AG09319 (cell line): ENCODE data around the gene TMEM248.

Experiments used
- DNase-seq: peaks from one replicate; pipeline ENCODE4 v3.0.0-alpha.2; 2010; ENCODE audit warnings: low read depth; ENCODE audit errors: extremely low read depth
- CTCF ChIP-seq: IDR thresholded peaks from 2 replicates; pipeline ENCODE4 v1.5.1; 2011; ENCODE audit warnings: low read depth, mild to moderate bottlenecking, inconsistent platforms, low read length, moderate library complexity

Gene TMEM248

GRCh38 chr7:66921918-66922486 lies 977 bp downstream of the TMEM248 start:
- no peak for DNase-seq

GRCh38 chr7:66925255-66925654 lies 4.2 kb downstream of the TMEM248 start:
- DNase-seq: no peak
- no peak for TF ChIP-seq CTCF

More at GRCh38 chr7:66921918-66922486, 977 bp downstream of the TMEM248 start:
- no peak for TF ChIP-seq CTCF

- no peak for TF ChIP-seq CTCF
- DNase-seq: no peak
Measured at GRCh38 chr7:66927348-66927948, 6.4 kb downstream of the TMEM248 start.

DNA sequence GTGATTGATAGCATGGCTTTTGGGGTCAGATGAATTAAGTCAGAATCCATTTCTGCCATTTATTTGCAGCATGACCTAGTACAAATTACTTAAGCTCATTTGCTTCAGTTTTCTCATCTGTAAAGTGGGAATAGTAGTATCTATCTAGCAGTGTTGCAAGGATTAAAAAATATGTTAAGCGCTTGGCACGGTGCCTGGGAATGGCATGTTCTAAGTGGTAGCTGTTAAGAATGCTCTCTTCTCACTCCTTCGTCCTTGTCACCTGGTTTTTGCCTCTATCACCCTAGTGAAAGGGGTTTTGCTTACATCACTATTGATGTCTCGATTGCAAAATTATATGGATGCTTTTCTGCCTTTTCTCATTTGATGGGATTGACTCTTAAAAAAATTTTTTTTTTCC lies 7.4 kb downstream of the TMEM248 start:
- no peak for DNase-seq
- TF ChIP-seq CTCF: no peak

DNA sequence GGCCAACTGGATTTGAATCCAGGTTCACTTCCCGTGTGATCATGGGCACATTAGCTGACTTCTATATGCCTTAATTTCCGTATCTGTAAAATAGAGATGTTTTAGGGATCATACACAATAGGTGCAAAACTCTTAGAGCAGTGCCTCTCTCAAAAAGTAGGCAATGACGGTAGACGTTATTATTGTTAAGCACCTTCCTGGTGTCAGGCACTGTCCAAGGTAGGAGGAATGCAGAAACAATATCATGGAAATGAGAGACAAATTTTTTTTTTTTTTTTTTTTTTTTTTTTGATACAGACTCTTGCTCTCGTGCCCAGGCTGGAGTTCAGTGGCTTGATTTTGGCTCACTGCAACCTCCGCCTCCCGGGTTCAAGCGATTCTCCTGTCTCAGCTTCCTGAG lies 8.1 kb downstream of the TMEM248 start:
- DNase-seq: no peak
- no peak for TF ChIP-seq CTCF

DNA sequence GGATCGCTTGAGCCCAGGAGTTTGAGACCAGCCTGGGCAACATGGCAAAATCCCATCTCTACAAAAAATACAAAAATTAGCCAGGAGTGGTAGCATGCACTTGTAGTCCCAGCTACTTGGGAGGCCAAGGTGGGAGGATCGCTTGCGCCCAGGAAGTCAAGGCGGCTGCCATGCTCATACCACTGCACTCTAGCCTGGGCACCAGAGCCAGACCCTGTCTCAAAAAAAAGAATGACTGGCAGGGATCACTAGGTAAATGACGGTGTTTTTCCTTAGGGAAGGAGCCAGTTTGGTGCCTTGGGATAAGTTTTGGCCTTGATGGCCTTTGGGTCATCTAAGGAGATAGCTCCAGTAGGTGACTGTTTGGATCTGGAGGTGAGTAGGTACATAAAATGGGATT lies 8.9 kb downstream of the TMEM248 start:
- no peak for TF ChIP-seq CTCF

DNA sequence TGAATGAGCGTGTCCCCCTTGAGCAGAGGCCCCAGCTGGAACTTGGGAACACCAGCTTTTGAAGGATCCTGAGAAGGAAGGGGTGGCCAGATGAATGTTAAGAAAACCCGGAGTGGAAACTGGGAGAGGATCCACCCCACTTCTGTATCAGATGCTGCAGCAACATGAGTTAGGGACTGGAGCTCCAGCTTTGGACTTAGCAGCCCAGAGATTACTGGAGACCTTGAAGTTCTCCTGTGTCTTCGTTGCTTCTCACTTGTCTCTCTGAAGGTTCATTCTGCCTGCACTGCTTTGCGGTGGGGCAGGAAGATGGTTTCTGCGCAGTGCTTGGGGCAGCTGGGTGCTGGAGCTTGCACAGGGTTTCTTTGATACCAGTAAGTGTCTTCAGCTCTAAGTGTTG lies 9.3 kb downstream of the TMEM248 start:
- no peak for TF ChIP-seq CTCF
- DNase-seq: no peak

More for the DNA sequence above, 8.9 kb downstream of the TMEM248 start:
- DNase-seq: no peak
